GM21360 (cell line): ENCODE results near the gene CYTH1.

ENCODE experiments used
- ATAC-seq: cut with Tn5 transposase; IDR thresholded peaks from one replicate; pipeline ENCODE4 v1.9.1; 2021; ENCODE audit warnings: mild to moderate bottlenecking, moderate library complexity; ENCODE audit not compliant: unreplicated experiment

Gene CYTH1

DNA sequence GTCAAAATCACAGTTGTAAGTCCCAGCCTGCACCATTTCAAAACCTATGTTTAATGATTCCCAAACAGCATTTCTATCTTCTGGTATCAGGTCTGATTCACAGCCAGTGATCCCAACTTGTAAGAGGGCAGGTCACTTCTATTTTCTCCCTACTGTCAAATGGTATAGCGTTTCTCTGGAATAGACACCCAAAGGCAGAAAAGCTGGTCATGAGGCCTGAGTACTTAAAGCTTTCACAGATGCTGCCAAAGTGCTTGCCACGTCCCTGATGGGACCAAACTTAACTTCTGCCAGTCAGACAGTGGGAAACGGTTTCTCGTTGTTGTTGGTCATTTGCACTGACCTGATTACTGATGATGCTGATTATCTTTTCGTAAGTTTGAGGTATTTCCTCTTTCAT lies 43.4 kb downstream of the CYTH1 start:
- no peak for ATAC-seq

DNA sequence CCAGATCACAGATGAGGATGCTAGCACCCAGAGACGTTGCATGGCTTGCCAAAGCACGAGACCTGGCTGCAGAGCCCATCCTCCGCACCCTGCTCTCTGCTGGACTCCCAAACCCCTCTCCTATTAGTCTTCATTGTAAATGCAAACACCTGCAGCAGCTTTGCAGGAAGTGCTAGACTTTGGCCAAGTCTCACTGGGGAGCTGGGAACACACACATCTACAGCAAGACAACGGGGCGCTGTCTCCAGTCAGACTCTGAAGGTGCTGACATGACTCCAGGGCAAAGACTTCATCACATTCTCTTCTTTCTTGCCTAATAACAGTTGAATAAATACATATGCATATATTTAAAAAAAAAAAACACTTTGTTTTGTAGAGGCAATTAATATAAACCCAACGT lies 43.8 kb downstream of the CYTH1 start:
- no peak for ATAC-seq

DNA sequence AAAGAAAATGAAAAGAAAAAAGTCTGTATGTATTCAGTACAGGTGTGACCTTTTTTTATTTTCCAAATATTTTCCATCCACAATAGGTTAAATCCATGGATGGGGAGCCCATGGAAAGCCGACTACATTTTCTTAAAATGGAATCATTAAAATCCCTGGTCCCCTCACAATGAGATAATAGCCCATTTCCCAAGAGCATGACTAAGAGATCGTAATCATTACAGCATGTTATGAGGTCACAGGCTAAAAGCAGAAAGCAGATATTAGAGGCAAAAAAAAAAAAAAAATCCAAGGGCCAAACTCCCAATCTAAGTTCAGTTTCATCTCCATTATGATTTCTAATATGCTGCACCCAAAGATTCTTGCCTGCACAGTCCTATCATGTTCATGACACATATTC lies 44.7 kb downstream of the CYTH1 start:
- no peak for ATAC-seq

- ATAC-seq, result peak; percentile 47
Measured at GRCh38 chr17:78736526-78737079, 45.5 kb downstream of the CYTH1 start.

DNA sequence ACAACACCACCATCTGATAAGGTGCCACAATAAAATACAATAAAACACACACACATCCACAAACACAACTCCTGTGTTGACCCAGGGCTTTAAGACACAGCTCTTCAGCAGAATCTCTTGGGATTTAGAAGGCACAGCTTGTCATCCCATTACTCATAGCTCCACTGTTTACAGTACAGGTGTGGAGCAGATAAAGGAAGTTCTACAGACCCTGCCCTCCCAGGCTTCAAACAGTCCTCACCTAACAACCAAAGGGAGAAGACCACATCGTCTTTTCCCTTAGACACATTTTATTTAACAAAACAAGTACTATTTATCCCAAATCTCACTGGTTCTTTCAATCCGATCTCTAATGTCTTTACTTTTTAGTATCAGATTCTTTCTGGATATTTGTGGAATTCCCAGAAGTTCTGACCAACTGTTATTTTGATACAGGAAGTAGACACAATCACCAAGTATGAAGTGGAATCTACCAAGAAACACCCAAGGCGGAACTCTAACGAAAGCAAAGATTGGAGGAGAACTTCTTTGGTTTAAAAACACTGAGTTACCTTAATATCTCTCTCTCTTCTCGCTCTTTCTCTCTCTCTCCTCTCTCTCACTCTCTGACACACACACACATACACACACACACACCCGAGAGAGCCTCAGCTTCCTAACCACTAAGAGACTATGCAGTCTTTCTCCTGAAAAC lies 46.1 kb downstream of the CYTH1 start:
- ATAC-seq, result no peak

GRCh38 chr17:78734793-78735641 lies 47.1 kb downstream of the CYTH1 start:
- no peak for ATAC-seq

GRCh38 chr17:78732354-78732753 lies 49.7 kb downstream of the CYTH1 start:
- ATAC-seq, result no peak

- no peak for ATAC-seq
Measured at GRCh38 chr17:78731904-78732303, 50.2 kb downstream of the CYTH1 start.

GRCh38 chr17:78729641-78730040 lies 52.4 kb downstream of the CYTH1 start:
- no peak for ATAC-seq

GRCh38 chr17:78728495-78728894 lies 53.6 kb downstream of the CYTH1 start:
- ATAC-seq, result no peak

GRCh38 chr17:78727476-78728229 lies 54.4 kb downstream of the CYTH1 start:
- no peak for ATAC-seq

GRCh38 chr17:78727057-78727456 lies 55.0 kb downstream of the CYTH1 start:
- no peak for ATAC-seq

DNA sequence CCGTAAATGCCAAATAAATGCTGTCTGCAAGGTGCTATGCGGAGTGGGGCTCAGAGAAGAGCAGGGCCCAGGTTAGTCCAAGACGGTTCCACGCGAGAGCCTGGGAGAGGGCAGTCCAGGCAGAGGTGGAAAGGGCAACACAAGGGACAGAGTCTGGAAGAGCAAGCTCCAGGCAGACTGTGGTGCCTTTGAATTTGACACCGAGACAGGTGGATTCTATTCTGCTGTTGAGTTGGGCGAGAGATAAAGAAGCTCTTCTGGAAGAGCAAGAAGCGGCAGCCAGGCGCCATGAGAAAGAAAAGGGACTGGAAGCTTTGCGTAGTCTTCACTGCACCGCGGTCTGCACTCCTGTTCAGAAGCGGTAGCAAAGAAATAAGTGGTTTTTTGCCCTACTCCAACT lies 55.6 kb downstream of the CYTH1 start:
- no peak for ATAC-seq

DNA sequence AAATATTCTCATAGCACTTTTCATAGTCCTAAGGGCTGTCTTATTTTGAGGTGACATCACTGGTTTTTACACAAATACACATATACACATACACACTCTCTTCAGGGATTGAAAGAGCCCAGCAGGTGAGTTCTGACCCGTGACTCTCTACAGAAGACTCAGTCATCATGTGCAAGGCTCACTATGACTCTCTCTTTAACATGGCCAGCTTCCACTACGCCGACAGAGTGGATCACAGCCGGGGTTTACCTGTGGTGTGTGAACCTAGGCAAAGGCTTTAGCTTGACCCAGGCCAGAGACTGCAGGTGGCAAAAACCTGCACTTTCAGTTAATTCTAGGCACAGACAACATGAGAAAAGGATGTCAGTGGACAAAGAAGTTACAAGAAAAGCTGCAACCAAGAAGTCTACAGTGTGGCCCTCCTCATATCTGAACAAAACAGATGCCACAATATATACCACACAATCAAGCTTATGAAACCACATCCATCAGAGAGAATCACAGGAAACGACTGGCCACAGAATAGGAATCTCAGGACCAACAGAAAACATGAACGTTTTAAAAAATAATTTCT lies 56.5 kb downstream of the CYTH1 start:
- ATAC-seq, result no peak

DNA sequence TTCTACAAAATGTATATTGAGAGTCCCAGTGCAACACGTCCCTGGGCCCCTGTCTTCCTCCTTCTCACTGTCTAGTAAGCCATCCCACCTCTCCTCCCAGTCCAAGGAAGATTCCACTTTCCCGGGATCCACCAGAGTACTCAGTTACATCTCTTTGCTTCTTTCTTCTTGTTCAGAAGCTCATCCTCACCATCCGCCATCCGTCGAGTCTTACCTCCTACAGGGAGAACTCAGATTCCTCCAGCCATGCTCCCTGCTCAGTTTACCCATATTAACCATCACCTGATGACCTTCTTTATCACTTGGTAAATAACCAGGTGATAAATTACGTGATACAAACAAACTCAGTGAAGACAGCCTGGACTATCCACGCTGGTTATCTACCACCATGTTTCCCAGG lies 57.1 kb downstream of the CYTH1 start:
- ATAC-seq, result no peak

DNA sequence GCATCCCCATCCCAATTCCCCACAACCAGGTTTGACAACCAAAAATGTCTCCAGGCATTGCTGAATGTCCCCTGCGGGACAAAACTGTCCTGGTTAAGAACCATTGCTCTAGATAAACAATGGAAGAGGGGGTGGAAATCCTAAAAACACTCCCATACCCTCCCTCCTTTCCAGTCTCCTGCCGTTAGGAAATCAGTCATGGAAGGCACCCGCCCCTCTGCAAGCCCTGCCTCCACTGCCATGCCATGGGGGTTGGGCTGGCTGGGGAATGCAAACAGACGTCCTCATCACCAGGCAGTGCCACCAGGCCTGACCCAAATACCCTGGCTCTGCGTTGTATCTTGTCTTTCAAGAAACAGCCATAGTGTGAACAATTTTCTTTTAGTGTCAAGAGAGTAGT lies 57.5 kb downstream of the CYTH1 start:
- ATAC-seq, result no peak

- ATAC-seq, result no peak
Measured at GRCh38 chr17:78723957-78724356, 58.1 kb downstream of the CYTH1 start.

- ATAC-seq, result no peak
Measured at GRCh38 chr17:78723001-78723796, 58.9 kb downstream of the CYTH1 start.

GRCh38 chr17:78722246-78722761 lies 59.8 kb downstream of the CYTH1 start:
- no peak for ATAC-seq
